ENCODE measurements around the gene PTPRT. TPM values are rescaled to one million over a fixed set of nuclear protein-coding genes. Genes with fewer than 3 reads are reported as not detected.

PTPRT gene
- total and polyA plus RNA-seq, 2 experiments from 2014 or later = not detected

DNA sequence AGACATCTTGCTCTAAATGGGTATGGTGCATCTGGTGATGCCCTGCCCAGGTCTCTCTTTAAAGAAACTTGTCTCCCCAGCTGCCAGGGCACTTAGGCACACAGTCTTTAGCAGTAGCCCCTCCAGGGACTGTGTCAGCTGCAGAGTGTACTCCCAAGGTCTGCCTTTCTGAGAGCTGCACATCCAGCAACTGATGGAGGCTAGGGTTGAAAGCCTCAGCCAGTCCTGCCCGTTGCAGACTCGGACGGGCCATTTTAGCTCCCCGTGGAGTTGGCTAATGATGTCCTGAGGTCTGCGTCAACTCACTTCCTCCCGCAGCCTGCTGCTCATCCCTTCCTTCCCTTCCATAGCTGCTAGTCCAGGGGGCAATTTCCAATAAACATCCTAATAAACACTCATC is 381.8 kb downstream of the PTPRT start (continued):
- TF ChIP-seq, protein P1, sequence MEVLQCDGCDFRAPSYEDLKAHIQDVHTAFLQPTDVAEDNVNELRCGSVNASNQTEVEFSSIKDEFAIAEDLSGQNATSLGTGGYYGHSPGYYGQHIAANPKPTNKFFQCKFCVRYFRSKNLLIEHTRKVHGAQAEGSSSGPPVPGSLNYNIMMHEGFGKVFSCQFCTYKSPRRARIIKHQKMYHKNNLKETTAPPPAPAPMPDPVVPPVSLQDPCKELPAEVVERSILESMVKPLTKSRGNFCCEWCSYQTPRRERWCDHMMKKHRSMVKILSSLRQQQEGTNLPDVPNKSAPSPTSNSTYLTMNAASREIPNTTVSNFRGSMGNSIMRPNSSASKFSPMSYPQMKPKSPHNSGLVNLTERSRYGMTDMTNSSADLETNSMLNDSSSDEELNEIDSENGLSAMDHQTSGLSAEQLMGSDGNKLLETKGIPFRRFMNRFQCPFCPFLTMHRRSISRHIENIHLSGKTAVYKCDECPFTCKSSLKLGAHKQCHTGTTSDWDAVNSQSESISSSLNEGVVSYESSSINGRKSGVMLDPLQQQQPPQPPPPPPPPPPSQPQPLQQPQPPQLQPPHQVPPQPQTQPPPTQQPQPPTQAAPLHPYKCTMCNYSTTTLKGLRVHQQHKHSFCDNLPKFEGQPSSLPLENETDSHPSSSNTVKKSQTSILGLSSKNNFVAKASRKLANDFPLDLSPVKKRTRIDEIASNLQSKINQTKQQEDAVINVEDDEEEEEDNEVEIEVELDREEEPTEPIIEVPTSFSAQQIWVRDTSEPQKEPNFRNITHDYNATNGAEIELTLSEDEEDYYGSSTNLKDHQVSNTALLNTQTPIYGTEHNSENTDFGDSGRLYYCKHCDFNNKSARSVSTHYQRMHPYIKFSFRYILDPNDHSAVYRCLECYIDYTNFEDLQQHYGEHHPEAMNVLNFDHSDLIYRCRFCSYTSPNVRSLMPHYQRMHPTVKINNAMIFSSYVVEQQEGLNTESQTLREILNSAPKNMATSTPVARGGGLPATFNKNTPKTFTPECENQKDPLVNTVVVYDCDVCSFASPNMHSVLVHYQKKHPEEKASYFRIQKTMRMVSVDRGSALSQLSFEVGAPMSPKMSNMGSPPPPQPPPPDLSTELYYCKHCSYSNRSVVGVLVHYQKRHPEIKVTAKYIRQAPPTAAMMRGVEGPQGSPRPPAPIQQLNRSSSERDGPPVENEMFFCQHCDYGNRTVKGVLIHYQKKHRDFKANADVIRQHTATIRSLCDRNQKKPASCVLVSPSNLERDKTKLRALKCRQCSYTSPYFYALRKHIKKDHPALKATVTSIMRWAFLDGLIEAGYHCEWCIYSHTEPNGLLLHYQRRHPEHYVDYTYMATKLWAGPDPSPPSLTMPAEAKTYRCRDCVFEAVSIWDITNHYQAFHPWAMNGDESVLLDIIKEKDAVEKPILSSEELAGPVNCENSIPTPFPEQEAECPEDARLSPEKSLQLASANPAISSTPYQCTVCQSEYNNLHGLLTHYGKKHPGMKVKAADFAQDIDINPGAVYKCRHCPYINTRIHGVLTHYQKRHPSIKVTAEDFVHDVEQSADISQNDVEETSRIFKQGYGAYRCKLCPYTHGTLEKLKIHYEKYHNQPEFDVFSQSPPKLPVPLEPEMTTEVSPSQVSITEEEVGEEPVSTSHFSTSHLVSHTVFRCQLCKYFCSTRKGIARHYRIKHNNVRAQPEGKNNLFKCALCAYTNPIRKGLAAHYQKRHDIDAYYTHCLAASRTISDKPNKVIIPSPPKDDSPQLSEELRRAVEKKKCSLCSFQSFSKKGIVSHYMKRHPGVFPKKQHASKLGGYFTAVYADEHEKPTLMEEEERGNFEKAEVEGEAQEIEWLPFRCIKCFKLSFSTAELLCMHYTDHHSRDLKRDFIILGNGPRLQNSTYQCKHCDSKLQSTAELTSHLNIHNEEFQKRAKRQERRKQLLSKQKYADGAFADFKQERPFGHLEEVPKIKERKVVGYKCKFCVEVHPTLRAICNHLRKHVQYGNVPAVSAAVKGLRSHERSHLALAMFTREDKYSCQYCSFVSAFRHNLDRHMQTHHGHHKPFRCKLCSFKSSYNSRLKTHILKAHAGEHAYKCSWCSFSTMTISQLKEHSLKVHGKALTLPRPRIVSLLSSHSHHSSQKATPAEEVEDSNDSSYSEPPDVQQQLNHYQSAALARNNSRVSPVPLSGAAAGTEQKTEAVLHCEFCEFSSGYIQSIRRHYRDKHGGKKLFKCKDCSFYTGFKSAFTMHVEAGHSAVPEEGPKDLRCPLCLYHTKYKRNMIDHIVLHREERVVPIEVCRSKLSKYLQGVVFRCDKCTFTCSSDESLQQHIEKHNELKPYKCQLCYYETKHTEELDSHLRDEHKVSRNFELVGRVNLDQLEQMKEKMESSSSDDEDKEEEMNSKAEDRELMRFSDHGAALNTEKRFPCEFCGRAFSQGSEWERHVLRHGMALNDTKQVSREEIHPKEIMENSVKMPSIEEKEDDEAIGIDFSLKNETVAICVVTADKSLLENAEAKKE (CRISPR knock-in tag; IDR thresholded peaks at IDR 0.05) = no peak
- TF ChIP-seq ZNF114 (CRISPR knock-in tag; IDR thresholded peaks at IDR 0.05) = no peak

DNA sequence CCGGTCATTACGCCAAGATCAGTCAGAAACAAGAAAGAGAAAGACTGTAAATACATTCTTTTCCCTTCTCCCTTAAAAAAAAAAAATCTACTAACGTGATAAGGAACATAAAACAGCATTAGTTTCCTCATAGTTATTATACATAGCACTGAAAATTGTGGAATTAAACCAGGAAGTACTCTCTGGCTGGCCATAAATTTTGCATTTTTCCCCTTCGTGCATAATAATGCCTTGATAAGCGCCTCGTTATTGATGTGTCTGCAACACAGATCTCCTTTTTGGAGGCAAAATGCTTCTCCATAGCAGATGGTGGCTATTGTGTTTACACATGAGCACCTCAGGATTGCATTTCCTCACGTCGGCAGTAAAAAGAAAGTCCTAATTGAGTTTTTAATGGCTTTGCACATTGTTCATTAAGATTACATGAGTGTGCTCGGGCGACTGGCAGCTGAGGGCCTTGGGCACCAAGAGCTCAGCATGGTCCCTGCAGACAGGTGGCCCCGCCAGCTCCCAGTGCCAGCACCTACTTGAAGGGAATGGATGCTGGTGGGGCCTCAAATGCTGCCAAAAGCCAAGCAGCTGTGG is 394.5 kb downstream of the PTPRT start:
- Histone ChIP-seq H3K27ac (ENCODE audit: low read depth) (no peak overlapping the region), H3K36me3 (ENCODE audit: insufficient read depth) (peaks cover 3% of the 10 kb centered on the region), H3K27me3 (ENCODE audit: insufficient read depth) (no peaks in the 10 kb centered on the region), H3K79me2 (replicated peaks; ENCODE audit: insufficient read depth) (no peaks in the 10 kb centered on the region), H4K20me1 (replicated peaks; ENCODE audit: insufficient read depth) (no peaks in the 10 kb centered on the region), H3K9me2 (ENCODE audit: insufficient read depth) (no peaks in the 10 kb centered on the region), H3K4me3 (no peak overlapping the region), H3K4me1 (ENCODE audit: insufficient read depth) (no peaks in the 10 kb centered on the region), H3F3A (replicated peaks; ENCODE audit: low read depth) (no peaks in the 10 kb centered on the region), H2AFZ (no peak overlapping the region), H3K4me2 (no peak overlapping the region)
- DNase-seq (ENCODE audit: low spot score) = no peak
- Mint-ChIP-seq H3K4me3 (no peak overlapping the region), H3K4me1 (no peaks in the 10 kb centered on the region), H3K27ac (no peak overlapping the region), H3K36me3 (ENCODE audit: low read depth) (peaks cover 28% of the 10 kb centered on the region), H3K9me3 (peaks cover 98% of the 10 kb centered on the region), H3K27me3 (ENCODE audit: insufficient read depth, low read depth, poor library complexity) (peaks cover 4% of the 10 kb centered on the region)
- no peak for TF ChIP-seq ZNF331 (CRISPR knock-in tag; IDR thresholded peaks at IDR 0.05; ENCODE audit: low read depth)
- TF ChIP-seq, protein P2, sequence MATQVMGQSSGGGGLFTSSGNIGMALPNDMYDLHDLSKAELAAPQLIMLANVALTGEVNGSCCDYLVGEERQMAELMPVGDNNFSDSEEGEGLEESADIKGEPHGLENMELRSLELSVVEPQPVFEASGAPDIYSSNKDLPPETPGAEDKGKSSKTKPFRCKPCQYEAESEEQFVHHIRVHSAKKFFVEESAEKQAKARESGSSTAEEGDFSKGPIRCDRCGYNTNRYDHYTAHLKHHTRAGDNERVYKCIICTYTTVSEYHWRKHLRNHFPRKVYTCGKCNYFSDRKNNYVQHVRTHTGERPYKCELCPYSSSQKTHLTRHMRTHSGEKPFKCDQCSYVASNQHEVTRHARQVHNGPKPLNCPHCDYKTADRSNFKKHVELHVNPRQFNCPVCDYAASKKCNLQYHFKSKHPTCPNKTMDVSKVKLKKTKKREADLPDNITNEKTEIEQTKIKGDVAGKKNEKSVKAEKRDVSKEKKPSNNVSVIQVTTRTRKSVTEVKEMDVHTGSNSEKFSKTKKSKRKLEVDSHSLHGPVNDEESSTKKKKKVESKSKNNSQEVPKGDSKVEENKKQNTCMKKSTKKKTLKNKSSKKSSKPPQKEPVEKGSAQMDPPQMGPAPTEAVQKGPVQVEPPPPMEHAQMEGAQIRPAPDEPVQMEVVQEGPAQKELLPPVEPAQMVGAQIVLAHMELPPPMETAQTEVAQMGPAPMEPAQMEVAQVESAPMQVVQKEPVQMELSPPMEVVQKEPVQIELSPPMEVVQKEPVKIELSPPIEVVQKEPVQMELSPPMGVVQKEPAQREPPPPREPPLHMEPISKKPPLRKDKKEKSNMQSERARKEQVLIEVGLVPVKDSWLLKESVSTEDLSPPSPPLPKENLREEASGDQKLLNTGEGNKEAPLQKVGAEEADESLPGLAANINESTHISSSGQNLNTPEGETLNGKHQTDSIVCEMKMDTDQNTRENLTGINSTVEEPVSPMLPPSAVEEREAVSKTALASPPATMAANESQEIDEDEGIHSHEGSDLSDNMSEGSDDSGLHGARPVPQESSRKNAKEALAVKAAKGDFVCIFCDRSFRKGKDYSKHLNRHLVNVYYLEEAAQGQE (IDR thresholded peaks at IDR 0.05; ENCODE audit: unreplicated experiment) = no peak
- no peak for TF ChIP-seq CREB1 (CRISPR knock-in tag; IDR thresholded peaks at IDR 0.05; ENCODE audit: low read depth)
- no peak for TF ChIP-seq POLR2AphosphoS5 (IDR thresholded peaks at IDR 0.05; ENCODE audit: low read depth)
- TF ChIP-seq EZH2 (IDR thresholded peaks at IDR 0.05; ENCODE audit: low read depth, unreplicated experiment) = no peak
- no peak for TF ChIP-seq EZH2phosphoT487 (IDR thresholded peaks at IDR 0.05; ENCODE audit: unreplicated experiment)
- no peak for TF ChIP-seq STAT1 (IDR thresholded peaks at IDR 0.05; ENCODE audit: unreplicated experiment)
- TF ChIP-seq NANOG (IDR thresholded peaks at IDR 0.05; ENCODE audit: borderline replicate concordance) = no peak
- no peak for ATAC-seq
